ENCODE data around the gene ELF4.

ELF4 gene

DNA sequence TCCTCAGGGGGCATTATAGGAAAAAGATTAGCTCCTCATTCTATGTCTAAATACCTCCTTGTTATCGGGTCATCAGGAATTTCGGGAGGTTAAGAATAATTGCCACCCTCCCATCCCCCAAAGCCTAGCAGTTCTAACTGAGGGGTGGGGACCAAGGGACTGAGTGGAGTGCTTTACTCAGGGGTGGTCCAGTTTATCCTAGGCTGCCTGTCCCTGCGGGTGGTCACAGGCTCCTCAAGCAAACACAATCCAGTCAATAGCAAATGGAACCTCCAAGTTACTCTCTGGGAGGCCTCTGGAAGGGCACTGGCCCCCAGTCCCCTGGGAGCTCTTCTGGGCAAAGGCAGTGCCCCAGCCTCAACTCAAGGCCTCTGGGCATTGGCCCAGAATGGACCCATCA is 6.7 kb downstream of the ELF4 start:
- no peaks in the 10 kb centered on the region for H3K9me2 ChIP-seq (replicated peaks; ENCODE audit: control insufficient read depth, low read length)
- peaks cover 20% of the 10 kb centered on the region for H3K4me1 ChIP-seq (ENCODE audit: control insufficient read depth, low read length)
- no peaks in the 10 kb centered on the region for H3K9me3 ChIP-seq (ENCODE audit: control insufficient read depth, insufficient read depth, low read length)
- H3K79me2 ChIP-seq (ENCODE audit: control insufficient read depth, low read length) = peaks cover 98% of the 10 kb centered on the region
- TF ChIP-seq, protein P1, sequence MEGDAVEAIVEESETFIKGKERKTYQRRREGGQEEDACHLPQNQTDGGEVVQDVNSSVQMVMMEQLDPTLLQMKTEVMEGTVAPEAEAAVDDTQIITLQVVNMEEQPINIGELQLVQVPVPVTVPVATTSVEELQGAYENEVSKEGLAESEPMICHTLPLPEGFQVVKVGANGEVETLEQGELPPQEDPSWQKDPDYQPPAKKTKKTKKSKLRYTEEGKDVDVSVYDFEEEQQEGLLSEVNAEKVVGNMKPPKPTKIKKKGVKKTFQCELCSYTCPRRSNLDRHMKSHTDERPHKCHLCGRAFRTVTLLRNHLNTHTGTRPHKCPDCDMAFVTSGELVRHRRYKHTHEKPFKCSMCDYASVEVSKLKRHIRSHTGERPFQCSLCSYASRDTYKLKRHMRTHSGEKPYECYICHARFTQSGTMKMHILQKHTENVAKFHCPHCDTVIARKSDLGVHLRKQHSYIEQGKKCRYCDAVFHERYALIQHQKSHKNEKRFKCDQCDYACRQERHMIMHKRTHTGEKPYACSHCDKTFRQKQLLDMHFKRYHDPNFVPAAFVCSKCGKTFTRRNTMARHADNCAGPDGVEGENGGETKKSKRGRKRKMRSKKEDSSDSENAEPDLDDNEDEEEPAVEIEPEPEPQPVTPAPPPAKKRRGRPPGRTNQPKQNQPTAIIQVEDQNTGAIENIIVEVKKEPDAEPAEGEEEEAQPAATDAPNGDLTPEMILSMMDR (IDR thresholded peaks at IDR 0.05; ENCODE audit: low read depth, low read length, poor library complexity, severe bottlenecking) = no peak
- no peak for TF ChIP-seq EZH2phosphoT487 (IDR thresholded peaks at IDR 0.05; ENCODE audit: borderline replicate concordance, low read length)
- H3F3A ChIP-seq (ENCODE audit: control insufficient read depth, insufficient read depth) = no peaks in the 10 kb centered on the region
- H3K4me2 ChIP-seq (ENCODE audit: low read length) = no peak overlapping the region
- no peak overlapping the region for H3K27ac ChIP-seq (ENCODE audit: low read depth, low read length)
- peaks cover 2% of the 10 kb centered on the region; the same call in 1 of the 2 replicates for H3K36me3 ChIP-seq (ENCODE audit: control insufficient read depth, low read length)
- no peak overlapping the region for H3K4me3 ChIP-seq (ENCODE audit: low read length)
- no peaks in the 10 kb centered on the region for H3K27me3 ChIP-seq (ENCODE audit: control insufficient read depth, low read length)
- H4K20me1 ChIP-seq (ENCODE audit: control insufficient read depth, insufficient read depth, low read depth, low read length) = peaks cover 6% of the 10 kb centered on the region; the same call in 1 of the 2 replicates

DNA sequence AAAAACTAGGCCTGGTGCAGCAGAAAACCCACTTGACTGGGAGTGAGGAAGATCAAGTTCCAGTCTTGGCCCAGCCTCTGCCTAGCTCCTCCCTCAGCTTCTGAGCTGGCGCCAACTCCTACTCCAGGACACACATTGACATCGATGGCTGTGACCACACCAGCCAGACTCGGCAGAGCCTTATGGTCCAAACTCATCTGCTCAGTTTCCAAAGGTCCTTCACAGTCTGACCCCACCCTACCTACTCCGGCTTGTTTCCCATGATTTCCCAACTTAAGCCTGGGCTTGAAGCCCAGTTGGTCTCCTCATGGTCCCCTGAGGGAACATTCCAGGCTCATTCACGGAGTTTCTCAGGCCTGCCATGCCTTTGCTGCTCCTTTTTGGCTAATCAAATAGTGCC is 10.1 kb downstream of the ELF4 start:
- no peak overlapping the region for H3K27ac ChIP-seq (ENCODE audit: low read depth, low read length)
- peaks cover 6% of the 10 kb centered on the region; the same call in 1 of the 2 replicates for H4K20me1 ChIP-seq (ENCODE audit: control insufficient read depth, insufficient read depth, low read depth, low read length)
- no peaks in the 10 kb centered on the region for H3K36me3 ChIP-seq (ENCODE audit: control insufficient read depth, low read length)
- peaks cover 17% of the 10 kb centered on the region for H3K4me1 ChIP-seq (ENCODE audit: control insufficient read depth, low read length)
- no peaks in the 10 kb centered on the region for H3K27me3 ChIP-seq (ENCODE audit: control insufficient read depth, low read length)
- peaks cover 93% of the 10 kb centered on the region for H3K79me2 ChIP-seq (ENCODE audit: control insufficient read depth, low read length)
- TF ChIP-seq EZH2phosphoT487 (IDR thresholded peaks at IDR 0.05; ENCODE audit: borderline replicate concordance, low read length) = no peak
- TF ChIP-seq, protein P1 (IDR thresholded peaks at IDR 0.05; ENCODE audit: low read depth, low read length, poor library complexity, severe bottlenecking) = no peak
- H3K4me2 ChIP-seq (ENCODE audit: low read length) = no peak overlapping the region
- no peaks in the 10 kb centered on the region for H3F3A ChIP-seq (ENCODE audit: control insufficient read depth, insufficient read depth)
- no peak overlapping the region for H3K4me3 ChIP-seq (ENCODE audit: low read length)
- H3K9me2 ChIP-seq (replicated peaks; ENCODE audit: control insufficient read depth, low read length) = no peaks in the 10 kb centered on the region
- H3K9me3 ChIP-seq (ENCODE audit: control insufficient read depth, insufficient read depth, low read length) = no peaks in the 10 kb centered on the region

DNA sequence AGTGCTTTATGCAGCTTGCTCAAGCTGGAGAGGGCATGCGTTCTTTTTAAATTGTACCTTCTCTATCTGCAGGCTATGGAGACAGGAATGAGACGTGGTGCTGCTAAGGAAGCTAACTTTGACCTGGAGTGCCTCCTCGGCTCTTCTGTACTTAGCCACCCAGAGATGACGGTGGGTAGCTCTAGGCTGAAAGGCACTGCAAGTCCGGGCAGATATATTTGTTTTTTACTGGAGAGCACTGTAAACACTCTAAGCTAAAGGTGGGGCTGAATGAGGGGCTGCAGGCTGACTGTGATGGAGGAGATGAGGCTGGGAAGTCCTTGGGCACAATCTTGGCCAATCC is 12.1 kb downstream of the ELF4 start:
- Histone ChIP-seq H3K9me2 (replicated peaks; ENCODE audit: control insufficient read depth, low read length) (no peaks in the 10 kb centered on the region), H3F3A (ENCODE audit: control insufficient read depth, insufficient read depth) (no peaks in the 10 kb centered on the region), H3K9me3 (ENCODE audit: control insufficient read depth, insufficient read depth, low read length) (no peaks in the 10 kb centered on the region), H3K27me3 (ENCODE audit: control insufficient read depth, low read length) (no peaks in the 10 kb centered on the region), H3K36me3 (ENCODE audit: control insufficient read depth, low read length) (no peaks in the 10 kb centered on the region), H3K27ac (ENCODE audit: low read depth, low read length) (no peak overlapping the region), H3K79me2 (ENCODE audit: control insufficient read depth, low read length) (peaks cover 87% of the 10 kb centered on the region), H4K20me1 (ENCODE audit: control insufficient read depth, insufficient read depth, low read depth, low read length) (no peaks in the 10 kb centered on the region), H3K4me2 (ENCODE audit: low read length) (no peak overlapping the region), H3K4me1 (ENCODE audit: control insufficient read depth, low read length) (peaks cover 8% of the 10 kb centered on the region), H3K4me3 (ENCODE audit: low read length) (no peak overlapping the region)
- TF ChIP-seq, protein P1 (IDR thresholded peaks at IDR 0.05; ENCODE audit: low read depth, low read length, poor library complexity, severe bottlenecking) = no peak
- no peak for TF ChIP-seq EZH2phosphoT487 (IDR thresholded peaks at IDR 0.05; ENCODE audit: borderline replicate concordance, low read length)

Data from DOHH2 (cell line).